Middle frontal gyrus (tissue), 1 donor: ENCODE measurements around the gene BCDIN3D.
A peak's percentile ranks its signal among the peaks of the same experiment; 100 is the strongest.
"Not testable (repeated sequence)": the region's sequence is repeated elsewhere in the genome, so short reads cannot be mapped to it uniquely, and the experiment has no call there.

ENCODE experiments used
- DNase-seq: peaks from one replicate; pipeline ENCODE4 v3.0.0-alpha.2; 2015; ENCODE audit warnings: low spot score; ENCODE audit errors: extremely low spot score

BCDIN3D gene

DNA sequence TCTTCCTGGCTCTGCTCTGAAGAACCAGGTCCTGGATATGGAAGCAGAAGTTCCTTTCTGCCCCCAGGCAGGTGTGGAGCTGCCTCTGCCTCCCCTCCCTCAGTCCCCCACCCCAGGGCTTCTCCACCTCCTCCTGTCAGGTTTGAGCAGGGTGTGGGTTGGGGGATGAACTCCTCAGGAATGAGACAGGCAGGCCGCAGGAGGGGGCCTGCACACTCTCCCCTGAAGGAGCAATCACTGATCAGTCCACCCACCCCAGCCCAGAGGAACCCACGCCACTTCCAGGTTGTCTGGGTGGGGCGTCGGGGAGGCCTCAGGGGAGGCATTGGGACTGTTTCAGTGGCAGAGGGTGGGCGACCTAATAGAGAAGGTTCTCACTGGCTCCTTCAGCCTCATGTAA is 34.2 kb upstream of the BCDIN3D start:
- no peak for DNase-seq

DNA sequence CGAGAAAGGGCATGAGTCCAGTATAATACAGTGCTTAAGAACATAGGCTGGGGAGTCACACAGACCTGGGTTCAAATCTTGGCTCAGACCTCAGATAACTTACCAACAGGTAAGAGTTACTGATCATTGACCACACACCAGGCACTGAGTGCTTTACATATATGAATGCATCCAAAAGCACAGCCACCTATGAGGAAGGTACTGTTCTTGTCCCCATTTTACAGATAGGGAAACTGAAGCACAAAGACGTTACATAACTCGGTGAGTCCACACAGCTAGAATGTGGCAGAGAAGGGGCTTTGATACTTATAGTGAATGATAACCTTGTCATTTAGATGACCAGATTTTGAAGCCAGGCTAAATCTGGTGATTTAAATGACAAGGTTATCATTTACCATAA is 33.2 kb upstream of the BCDIN3D start:
- no peak for DNase-seq

DNA sequence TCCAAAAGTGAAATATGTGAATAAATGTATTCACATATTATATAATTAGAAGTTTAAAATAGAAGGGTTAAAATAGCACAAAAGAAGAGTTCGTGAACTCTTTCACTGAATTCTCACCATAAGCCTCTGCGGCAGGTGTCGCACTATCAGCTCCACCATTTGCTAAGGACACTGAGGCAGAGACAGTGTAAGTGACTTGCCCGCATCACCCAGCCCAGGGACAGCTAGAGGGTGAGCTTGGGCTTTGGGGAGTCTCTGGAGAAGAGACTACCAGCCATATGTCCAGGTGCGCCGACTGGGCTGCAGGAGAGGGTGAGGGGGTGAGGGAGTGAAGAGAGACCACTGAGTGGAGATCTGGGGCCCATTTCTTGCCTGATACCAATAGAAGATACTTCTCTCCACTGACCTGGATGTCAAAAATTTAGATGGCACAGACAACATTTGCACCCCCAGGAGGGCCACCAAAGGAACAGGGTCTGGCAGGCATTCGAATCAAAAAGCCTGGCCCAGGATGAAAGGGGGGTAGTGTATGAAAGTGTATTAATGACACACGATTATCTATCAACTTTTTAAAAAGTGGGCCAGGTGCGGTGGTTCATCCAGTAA is 32.3 kb upstream of the BCDIN3D start:
- no peak for DNase-seq

DNA sequence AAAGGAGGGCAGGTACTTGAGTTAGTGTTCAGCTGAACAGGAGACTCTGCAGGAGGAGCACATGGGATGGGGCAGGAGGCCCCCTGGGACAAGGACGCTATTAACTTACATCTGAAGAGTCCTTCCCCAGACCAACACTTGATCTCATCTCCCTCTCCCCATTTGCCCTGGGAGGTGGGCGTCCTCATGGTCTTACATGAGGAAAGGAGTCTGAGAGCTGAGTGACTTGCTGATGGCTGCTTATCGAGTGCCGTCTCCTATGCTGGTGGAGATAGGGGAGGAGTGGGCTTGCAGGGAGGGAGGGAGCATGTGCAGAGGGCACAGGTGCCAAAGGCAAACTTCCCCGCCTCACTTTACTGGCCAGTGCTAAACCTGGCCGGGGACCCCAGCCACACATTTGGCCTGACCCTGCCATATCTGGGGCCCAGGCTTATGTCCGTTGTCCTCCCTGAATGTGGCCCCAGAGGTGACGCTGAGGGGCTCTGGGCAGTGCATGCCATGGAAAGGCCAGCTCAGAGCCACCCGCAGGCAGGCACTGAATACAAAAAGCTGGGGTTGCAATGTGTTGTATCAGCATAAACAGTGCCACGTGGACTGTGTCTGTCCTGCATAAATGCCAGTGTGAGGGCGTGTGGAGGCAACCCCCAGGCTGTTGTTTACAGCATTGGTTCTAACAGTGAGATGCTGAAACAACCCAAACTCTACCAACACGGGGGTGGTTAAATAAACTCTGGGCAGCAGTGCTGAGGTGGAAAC is 31.4 kb upstream of the BCDIN3D start:
- no peak for DNase-seq

DNA sequence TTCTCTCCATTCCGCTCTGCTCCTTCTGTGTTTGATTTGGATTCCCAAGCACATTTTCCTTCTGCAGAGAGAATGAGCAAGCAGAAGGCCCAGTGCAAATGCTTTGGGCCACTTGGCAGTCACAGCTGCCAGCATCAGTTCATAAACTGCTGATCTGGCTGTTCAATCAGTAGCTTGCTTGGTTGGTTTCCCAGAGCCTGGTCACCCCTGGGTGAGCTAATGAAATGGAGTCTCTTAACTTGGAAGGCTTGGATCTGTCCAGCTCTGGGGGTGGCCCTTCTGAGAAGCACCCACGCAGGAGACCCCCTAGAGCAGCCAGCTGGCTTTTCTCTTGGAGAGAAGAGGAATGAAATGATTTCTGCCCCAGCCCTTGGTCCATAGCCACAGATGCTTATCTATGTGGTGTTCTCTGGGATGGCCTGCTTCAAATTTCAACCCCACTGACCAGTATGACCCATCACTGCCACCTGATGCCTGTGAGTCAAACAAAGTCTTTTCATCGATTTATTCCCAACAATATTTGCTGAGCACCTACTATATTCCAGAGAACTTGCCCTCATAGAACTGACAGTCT is 30.5 kb upstream of the BCDIN3D start:
- DNase-seq: no peak

DNA sequence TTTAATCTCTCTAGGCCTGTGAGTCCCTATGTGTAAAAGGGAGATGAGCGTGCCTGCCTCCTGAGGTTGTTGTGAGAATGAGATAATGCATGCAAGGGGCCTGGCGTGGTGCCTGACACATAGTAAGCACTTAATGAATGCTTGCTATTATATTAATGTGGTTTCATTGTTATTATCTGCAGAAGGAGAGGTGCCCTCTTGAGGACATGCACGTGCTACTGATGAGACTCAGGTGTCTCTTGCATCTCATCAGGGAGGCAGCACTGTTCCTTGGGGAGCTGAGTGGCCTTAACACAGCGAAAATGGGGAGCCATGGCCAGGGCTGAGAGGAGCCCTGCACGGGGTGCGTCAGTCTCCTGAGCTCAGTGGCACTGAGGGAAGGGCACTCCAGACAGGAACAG is 29.9 kb upstream of the BCDIN3D start:
- DNase-seq: no peak

DNA sequence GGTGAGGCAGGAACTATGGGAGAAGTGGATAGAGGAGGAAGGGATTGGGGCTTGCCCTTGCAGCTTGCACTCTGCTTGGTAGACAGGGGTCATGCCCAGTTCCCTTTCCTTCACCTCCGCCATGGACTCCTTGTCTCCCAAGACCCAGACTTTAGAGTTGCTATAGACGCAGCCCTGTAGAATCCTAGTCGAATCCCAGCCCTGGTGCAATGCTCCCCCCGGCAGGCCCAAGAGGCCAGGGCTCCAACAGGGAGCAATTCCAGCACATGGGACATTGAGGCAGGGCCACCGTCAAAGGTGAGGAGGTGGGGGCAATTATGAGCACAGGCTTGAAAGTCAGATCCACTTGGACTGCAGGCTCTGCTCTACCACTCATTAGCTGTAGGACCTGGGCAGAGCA is 29.5 kb upstream of the BCDIN3D start:
- DNase-seq: no peak

DNA sequence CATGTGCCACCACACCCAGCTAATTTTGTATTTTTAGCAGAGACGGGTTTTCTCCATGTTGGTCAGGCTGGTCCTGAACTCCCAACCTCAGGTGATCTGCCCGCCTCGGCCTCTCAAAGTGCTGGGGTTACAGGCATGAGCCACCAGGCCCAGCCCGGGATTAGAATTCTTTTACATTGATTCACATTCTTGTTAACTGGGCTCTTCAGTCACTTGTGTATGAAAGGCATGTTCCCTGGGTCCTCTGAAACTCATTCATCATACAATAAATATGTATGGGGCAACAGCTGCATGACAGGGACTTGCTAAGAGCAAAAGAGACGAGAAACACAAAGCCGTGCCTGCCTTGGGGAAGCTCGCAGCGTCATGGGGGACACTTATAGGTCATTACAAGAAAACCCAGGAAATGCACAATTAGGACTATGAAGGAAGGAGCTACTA is 28.9 kb upstream of the BCDIN3D start:
- not testable (repeated sequence) for DNase-seq

DNA sequence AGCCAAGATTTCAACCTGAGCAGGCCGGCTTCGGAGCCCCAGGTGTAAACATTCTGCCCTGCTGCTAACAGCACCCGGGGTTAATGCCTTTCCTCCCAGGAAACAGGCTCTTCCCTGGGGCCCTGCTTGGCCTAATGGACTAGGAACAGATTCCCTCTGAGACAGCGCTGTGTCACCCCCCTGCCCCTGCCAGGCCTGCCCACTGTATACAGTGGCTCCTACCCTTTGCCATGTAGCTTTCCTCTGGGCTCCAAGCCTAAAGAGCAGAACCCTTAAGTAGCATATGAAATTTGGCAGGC is 28.3 kb upstream of the BCDIN3D start:
- no peak for DNase-seq

DNA sequence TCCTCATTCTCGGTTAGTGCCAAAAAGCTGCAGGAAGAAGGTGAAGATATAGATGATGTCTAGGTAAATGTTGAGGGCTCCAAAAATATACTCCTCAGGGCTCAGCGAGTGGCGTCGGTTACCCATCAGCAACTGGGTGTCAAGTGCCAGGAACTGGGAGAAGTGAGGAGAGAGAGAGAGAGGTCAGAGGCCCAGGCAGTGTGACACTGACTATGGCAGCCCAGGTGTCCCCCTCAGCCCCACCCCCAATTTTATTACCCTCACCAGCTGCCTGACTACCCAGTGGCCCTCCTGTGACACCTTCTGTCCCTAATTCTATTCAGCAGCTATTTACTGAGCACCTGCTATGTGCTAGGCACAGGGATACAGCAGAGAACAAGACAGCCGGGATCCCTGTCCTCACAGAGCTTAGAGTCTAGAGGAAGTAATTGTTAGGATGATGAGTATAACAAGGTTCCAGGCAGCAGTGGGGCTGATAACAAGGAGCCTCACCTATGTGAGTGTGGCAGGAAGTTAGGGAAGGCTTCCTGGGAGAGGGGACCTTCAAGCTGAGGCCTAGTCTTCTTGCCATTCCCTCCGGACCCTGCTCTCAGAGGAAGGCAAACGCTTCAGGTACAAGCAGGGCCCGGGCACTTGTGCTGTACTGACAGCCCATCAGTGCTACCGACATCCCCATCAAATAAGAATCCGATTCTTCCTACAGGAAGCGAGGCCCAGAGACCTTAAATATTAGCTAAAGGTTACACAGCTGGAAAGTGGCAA is 27.8 kb upstream of the BCDIN3D start:
- no peak for DNase-seq

DNA sequence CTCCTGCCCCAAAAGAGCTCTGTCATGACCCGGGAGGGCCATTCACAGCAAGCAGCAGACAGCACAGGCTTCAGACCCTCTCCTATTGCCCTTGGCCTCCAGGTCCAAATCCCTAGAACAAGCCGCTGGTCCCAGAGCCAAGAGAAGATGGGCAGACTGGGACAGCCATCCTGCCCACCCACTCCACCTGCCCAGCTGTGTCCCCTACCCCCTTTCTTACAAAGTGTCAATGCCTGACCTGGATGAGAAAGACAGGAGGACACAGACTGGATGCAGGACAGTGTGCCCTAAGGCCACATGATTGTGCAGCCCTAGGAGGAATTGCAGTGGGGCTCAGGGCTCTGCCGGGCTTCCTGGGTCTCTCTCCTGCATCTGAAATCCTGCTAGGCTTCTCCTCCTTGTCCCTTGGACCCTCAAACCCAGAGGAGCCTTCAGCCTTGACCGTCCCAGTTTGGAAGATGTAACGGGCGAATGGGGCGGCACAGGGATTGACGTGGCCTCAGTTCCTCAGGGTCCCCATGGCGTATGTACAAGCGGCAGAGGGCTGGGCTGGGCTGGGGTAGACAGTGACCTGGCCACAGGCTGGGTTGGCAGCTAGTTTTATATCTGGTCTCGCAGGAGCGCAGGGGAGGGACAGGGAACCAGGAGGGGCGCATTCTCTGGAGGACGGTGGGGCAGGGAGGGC is 27.1 kb upstream of the BCDIN3D start:
- no peak for DNase-seq

DNA sequence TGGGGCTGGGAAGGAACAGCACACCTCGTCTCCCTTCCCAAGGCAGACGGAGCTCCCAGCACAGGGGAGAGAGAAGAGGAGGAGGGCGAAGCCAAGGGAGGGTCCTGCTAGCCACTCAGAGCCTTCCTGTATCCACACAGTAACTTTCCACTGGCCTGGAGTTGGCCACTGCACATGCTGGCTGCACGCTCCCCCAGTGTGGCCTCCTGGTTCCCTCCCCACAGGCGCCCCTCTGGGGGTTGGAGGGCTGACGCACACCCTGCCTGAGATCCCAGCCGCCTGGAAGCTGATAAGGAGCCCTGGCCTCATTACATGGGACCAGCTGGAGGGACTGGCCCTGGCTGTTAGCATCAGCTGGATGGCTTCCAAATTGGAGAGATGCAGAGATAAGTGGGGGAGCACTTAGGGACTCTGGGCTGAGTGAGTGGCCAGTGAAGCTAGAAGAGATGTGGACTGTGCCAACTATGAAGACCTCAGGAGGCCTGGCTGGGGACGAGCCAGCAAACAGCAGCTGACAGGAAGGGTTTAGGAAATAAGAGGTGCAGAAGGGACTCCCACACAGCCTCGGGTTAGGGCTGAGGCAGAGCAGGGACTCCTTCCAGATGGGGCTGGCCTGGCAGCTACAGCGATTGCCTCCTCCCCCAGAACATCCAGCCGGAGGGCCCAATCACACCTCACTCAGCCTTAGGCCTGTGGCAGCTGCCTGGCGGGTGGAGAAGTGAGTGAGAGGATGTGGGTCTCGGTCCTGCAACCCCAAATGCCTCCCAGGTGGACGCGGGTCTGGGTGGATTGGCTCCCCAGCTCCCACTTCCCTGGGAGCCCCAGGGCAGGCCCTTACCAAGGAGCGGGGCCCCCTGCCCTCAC is 26.3 kb upstream of the BCDIN3D start:
- peak; percentile 43 for DNase-seq

DNA sequence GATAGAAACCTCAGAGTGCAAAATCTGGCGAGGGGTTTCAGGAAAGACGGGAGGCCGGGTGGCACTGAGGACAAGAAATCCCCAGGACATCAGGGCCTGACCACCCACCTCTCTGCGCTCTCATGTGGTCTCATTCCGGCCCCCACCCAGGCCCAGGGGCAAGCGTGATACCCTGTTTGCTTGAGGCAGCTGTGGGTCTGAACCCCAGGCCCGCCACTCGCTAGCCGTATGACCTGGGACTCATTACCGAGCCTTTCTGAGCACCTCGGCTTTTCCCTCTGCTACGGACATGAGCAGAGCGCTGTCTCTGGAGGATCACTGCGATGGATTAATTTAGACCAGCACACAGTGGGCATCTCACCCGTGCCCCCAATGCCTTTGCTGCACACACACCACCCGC is 25.5 kb upstream of the BCDIN3D start:
- no peak for DNase-seq

DNA sequence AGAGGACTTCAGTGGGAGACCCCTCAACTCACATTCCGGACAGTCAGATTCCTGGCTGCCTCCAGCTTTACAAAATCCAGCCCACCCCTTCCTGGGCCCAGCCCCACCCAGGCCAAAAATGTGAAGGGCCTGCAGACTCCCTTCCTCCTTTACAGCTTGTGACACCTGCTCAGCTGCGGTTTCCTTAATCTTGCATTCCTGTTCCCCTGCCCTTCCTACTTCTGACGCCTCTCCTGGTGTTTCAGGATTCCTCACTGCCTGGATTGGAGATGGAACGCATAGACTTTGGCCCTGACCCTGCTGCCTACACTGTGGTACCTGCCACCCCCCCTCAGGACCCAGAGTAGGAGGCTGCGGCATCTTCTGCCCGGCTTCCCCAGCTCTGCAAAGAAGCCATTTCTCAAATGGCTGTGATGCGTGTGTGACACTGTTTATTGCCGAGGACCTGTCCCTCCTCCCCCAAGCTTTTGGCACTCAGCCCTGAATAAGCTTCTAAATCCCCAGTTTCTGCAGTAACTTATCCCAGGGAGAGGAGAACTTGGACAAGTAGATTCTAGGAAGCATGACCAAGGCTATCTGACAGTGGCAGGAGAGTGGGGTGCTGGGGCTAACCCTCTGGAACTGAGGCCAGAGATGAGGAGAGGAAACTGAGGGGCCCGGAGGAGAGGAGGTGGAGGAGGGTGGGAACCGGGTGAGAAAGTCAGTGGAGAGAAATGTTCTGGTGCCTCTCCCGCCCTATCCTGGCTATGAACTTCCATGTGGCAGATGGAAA is 24.9 kb upstream of the BCDIN3D start:
- no peak for DNase-seq

DNA sequence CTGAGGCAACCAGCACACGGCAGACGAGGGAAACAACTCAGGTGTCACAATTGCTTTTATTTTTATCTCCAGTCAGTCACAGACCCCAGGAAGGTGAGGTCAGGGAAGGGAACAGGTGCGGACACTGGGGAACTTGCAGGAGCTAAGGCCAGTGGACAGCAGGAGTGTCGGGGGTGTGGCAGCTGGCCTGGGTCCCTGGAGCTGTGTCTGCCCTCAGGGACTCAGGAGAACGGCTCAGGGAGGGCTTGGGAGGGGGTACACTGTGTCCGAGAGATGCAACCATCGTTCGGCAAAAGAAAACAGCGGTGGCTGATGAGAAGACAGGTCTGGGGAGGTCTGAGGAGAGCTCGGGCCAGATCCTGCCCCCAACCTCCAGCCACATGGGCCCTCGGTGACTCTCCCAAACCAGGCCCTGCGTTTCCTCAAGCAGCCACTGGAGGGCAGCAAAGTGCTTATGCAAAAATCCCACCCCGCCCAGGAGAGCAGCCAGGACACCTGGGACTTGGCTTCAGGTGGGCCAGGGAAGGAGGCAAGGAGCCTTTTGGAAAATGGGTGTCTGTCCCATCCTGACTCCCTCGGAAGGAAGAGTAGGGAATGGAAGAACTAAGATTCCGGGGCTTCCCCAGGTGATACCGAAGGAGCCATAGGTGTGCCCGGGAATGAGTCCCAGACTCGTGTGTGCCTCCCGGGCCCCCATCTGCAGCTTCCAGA is 24.1 kb upstream of the BCDIN3D start:
- peak; percentile 42 for DNase-seq

DNA sequence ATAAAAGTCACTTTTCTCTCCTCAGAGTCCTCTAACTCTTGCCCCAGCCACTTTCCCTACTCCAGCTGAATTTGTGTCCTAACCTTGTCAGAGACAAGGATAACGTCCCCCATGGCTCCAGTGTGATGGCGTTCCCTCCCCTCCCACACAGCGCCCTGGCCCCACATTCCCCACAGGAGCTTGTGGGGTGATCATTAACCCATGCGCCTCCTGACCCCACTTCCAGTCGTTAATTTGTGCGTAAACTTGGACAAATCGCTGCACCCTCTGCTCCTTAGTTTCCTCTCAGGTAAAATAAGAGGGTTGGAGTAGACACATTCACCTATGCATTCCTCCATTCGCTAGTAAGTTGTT is 22.9 kb upstream of the BCDIN3D start:
- no peak for DNase-seq

DNA sequence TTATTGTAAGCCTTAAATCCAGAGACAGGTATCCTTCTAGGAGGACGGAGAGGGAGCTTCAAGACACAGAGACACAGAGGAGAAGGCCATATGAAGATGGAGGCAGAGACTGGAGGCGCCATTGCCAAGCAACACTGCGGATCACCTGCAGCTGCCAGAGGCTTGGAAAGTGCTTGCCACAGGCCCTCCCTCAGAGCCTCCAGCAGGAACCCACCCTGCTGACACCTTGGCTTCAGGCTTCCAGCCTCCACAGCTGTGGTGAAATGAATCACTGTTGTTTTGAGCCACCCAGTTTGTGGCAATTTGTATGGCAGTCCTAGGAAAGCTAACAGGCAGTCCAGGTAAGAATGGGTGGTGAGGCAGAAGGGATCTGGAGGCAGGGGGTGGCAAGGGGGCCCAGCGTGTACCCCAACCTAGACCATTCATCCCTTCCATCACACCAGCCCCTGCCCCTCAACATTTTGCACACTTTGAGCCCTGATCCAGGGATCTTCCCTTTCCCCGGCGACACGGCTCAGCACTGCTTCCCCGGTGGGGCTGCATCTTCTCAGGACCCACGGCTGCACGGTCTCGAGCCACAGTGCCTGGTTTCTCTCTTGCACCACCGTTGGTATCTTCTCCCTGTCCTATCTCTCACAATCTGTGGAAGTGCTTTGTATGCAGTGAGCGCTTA is 22.3 kb upstream of the BCDIN3D start:
- no peak for DNase-seq

DNA sequence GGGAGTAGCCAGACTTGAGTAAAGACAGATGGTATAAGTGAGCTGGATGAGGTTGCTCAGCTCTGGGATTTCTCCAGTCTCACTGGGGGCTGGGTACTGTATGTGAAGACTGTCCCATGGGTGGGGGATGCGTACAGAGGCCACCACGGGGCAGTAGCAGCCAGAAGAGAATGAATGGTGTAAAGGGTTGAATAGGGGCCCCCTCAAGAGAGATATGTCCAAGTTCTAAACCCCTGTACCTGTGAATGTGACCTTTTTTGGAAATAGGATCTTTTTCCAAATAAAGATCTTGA is 21.8 kb upstream of the BCDIN3D start:
- no peak for DNase-seq
